HG03378 (cell line): ENCODE measurements around the gene DLG4.

Experiments
- ATAC-seq: cut with Tn5 transposase; IDR thresholded peaks from one replicate; pipeline ENCODE4 v1.9.1; 2021; ENCODE audit warnings: mild to moderate bottlenecking, moderate library complexity; ENCODE audit not compliant: unreplicated experiment

The DLG4 gene

DNA sequence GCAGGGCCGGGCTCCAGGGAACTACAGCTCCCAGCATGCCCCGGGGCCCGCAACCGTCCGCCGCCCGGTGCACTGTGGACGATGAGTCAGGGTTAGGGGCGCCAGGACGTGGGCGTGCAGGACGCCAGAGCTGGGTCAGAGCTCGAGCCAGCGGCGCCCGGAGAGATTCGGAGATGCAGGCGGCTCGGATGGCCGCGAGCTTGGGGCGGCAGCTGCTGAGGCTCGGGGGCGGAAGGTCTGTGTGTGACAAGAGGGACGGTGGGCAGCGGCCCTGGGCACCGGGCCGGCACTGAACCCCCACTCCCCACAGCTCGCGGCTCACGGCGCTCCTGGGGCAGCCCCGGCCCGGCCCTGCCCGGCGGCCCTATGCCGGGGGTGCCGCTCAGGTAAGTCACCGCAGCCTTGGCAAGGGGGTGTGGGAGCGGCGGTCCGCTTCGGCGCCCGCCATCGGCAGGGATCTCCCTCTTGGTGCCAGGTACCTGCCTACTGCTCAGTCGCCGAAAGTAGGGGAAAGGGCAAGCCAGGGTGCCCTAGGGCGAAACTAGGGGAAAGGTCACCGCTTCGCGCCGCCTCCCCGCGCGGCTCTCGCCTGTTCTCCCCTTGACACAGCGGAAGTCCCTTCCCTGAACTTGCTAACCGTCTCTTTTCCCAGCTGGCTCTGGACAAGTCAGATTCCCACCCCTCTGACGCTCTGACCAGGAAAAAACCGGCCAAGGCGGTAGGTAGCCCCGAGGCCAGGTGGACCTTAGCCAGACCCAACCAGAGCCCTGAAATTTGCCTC lies at the start of gene DLG4, which contains the start of gene ACADVL:
TSS of gene DLG4 (minus strand) at position 25 of the 781 bp plus-strand sequence.
TSS of gene ACADVL (plus strand) at position 127 of the 781 bp plus-strand sequence. CDS start at position 174, 47 bp downstream.
- ATAC-seq = no peak

DNA sequence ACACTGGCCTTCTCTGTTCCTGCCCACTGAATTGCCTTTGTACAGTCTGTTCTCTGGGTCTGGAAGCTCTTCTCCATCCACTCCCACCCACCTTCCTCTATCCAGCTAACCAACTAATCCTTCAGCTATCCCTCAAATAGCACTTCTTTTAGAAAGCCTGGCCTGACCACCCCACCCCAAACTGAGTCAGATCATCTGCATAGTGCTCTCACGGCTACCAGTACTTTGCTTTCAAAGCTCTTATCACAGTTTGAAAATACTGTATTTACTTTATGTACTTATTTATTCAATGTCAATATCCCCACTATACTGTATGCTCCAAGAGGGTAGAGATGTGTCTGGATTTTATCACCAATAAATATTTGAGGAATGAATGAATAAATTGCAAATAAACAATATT lies 47.1 kb upstream of the DLG4 start:
- ATAC-seq = no peak

GRCh38 chr17:7263801-7264078 lies 44.1 kb upstream of the DLG4 start:
- ATAC-seq = no peak

DNA sequence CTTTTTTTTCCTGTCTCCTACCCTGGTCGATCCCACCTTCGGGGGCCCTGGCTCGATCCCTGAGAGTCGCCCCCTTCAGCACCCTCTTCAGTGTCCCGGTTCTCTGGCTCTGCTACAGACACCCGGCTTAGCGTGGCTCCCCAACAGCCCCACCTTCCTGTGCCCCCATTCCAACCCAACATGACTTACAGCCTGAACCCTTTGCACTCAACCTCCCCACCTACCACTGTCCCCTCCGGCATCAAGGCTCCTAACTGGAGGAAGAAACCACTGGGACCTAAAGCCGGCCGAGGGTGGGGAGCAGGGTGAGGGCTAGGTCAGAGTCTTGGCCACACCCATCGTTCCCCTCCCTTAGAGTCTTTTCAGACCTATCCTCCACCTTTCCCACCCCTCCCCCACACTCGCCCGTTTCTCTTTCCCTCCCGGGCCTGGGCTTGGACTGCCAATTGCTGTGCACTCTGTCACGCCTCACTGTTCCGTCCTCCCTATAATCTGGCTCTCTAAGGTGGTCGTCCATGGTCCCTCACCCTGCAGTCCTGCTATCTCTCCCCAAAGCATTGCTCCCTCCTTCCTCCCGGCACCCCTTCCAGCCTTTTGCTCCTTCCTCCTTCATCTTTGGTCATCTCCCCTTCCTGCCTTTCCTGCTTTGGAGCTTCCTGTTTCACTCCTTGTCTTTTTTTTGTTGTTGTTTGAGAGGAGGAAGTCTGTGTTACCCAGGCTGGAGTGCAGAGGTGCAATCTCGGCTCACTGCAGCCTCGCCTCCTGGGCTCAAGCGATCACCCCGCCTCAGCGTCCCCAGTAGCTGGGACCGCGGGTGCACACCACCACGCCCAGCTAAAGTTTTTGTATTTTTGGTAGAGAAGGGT lies 43.5 kb upstream of the DLG4 start:
- ATAC-seq = no peak

DNA sequence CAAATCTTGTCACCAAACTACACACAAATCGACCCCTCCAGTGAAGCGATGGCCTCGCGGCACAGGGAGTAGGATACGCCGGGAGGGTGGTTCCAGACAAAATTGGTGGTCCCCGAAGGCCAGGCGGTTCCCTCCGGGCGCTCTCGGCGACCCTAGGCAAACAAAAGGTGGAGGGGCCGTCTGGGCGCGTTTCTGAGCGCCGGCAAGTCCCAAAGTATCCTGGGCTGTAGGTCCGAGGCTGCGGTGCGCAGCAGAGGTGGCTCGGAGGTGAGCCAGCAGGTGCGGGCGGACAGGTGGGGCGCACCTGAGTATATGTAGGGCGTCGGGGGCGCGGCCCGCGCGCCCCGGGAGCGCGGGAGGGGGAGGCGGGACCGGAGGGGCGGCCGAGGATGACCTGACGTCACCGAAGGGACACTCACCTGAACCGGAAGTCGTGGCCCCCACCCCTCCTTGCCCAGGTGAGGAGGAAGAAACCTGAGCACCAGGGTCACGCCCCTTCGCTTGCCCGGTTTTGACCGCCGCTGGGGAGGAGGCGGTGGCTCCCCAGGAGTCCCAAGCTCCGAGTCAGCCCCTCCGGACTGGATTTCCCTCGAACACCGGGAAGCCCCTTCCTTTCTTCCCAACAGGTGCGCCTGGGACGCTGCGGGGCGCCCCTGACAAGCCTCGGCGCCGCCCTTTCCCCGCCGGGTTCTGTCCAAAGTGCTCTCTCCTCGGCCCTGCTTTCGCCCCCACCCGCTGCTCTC lies 42.7 kb upstream of the DLG4 start, which contains the start of gene CLDN7:
TSS of gene CLDN7 (minus strand) at position 287 of the 743 bp plus-strand sequence. CDS start 435 bp downstream, outside the sequence.
- no peak for ATAC-seq

DNA sequence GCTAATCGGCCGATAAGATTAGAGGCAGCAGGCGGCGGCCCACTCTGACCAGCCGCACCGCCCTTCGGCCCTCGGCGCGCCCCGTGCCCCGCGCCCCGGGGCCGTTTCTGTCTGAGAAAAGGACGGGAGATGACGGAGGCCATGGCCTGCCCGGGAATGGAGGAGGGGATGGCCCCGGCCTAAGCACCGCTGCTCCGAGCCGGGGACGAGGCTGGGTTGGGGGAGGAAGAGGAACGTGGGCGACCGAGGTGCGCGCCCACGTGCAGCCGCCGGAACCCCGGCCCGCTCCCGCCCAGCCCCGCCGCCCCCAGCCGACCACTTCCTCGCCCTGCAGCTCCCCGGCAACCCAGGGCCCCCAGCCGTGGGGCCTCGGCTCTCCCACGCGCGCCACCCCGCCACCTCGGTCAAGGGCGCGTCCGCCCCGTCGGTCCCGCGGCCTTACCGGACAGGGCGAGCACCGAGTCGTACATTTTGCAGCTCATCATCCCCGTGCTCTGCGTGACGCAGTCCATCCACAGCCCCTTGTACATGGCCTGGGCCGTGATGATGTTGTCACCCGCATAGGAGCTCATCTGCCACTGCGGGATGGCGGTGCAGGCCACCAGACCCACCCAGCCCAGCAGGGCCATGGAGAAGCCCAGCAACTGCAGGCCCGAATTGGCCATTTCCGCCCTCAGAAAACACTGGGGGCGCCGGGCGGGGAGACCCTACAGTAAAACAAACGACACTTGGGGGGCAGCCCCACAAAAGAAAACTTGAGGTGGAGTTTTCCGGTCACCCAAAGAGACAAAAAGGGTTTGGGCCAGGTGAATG lies 41.9 kb upstream of the DLG4 start:
- no peak for ATAC-seq

- ATAC-seq = no peak
Measured at GRCh38 chr17:7260651-7261378, 41.2 kb upstream of the DLG4 start.

DNA sequence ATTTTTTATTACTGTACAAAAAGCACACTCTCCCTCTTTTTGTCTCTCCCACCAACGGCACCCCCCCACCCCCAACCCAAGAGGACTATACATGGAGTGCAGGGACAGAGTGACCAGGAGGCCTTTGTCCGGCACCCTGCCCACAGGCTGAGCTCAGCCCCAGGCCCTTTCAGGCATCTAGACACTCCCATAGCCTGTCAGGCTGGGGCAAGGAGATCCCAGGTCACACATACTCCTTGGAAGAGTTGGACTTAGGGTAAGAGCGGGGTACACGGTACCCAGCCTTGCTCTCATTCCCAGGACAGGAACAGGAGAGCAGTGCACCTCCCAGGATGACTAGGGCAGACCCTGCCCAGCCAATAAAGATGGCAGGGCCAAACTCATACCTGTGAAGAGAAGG lies 40.5 kb upstream of the DLG4 start:
- no peak for ATAC-seq

- no peak for ATAC-seq
Measured at GRCh38 chr17:7259555-7259889, 39.9 kb upstream of the DLG4 start.

DNA sequence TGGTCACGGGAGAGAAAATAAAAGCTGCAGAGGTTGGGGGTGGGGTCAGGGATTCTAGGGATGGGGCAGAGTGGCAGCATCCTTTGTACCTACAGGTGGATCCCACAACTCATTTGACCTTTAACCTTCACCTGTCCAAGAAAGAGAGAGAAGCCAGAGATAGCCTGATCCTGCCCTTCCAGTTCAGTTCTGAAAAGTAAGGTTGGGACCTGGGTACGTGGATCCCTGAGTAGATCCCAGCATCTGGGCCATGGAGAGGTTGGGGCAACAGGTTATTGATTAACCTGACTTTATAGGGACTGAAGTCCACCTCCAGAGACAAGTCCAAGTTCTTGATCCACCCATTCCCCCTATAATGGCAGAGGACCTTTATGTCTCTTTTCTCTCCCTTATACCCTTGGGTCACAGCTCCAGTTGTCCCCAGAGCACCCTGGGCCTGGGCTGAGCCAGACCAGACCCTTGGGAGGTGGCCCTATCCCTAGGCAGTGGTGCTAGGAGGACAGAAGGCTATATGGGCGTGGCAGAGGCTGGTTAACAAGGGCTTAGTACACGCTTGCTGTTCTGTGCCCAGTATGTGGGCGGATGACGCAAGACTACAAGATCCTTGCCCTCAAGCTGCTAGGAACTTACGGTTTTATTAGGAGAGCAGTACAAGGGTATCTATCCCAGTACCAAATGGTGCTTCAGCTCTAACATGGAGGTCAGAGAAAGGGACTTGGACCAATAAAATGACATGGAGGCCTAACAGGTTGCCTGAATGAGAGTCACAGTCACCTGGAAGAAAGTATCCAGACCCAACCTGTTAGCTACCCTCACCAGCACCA lies 39.3 kb upstream of the DLG4 start:
- ATAC-seq = no peak

- ATAC-seq = no peak
Measured at GRCh38 chr17:7256766-7257456, 37.3 kb upstream of the DLG4 start.

DNA sequence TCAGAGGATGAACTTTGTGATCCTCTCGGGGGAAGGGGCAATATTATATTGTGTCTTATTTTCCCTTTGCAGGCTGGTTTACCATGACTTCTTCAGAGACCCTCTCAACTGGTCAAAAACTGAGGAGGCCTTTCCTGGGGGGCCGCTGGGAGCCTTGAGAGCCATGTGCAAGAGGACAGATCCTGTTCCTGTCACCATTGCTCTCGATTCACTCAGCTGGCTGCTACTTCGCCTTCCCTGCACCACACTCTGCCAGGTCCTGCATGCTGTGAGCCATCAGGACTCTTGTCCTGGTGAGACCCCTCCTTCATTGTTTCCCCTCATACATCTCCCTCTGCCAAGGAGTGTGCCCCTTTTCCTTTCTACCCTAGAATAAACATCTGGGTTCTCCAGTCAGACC lies 34.9 kb upstream of the DLG4 start:
- ATAC-seq = no peak

DNA sequence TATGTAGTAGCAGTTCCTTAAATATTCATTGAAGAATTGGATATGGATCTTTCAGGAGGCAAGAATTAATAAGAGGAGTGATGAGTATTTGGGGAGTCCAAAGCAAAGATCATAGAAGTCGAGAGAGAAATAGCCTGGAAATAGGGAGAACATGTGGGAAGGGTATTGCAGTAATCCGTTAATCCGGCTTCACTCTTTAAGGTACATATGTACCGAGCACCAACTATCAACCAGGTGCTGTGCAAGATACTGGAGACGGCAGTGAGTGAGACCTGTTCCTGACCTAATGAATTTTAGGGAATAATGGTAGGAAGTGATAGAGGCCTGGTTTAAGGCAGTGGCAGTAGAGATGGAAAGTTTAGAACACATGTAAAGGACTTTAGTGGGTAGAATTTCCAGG lies 33.4 kb upstream of the DLG4 start:
- no peak for ATAC-seq

GRCh38 chr17:7252176-7253043 lies 32.8 kb upstream of the DLG4 start, which contains the start of gene ELP5:
Gene ELP5, plus strand, starts transcription at chr17:7252215. Its CDS starts 336 bp downstream, at chr17:7252551.
- peak; percentile 44 for ATAC-seq

GRCh38 chr17:7251661-7252175 lies 32.1 kb upstream of the DLG4 start, which contains the start of gene CTDNEP1:
Gene CTDNEP1, minus strand, starts transcription at chr17:7251734. Its CDS starts 438 bp downstream, at chr17:7251296.
- ATAC-seq = peak; percentile 80

GRCh38 chr17:7250695-7251627 lies 31.3 kb upstream of the DLG4 start:
- ATAC-seq = no peak
